GM19372 (cell line): Measurements from ENCODE around the gene RTP2.

ENCODE experiments used
- ATAC-seq: cut with Tn5 transposase; IDR thresholded peaks from one replicate; pipeline ENCODE4 v1.9.1; 2021; ENCODE audit warnings: mild to moderate bottlenecking, low read depth, moderate library complexity; ENCODE audit not compliant: unreplicated experiment

RTP2 gene

GRCh38 chr3:187677604-187678003, 24.8 kb downstream of the RTP2 start:
- ATAC-seq: no peak

- ATAC-seq: no peak
These were observed 29.3 kb downstream of the RTP2 start for GRCh38 chr3:187673012-187673411.

GRCh38 chr3:187669675-187670504, 32.5 kb downstream of the RTP2 start, which contains the start of gene SST:
Gene SST, minus strand, starts transcription at chr3:187670394. Its CDS starts 103 bp downstream, at chr3:187670291.
- ATAC-seq: no peak

GRCh38 chr3:187667526-187667925, 34.8 kb downstream of the RTP2 start:
- ATAC-seq: no peak

GRCh38 chr3:187665764-187666402, 36.5 kb downstream of the RTP2 start:
- ATAC-seq: no peak

GRCh38 chr3:187665010-187665409, 37.3 kb downstream of the RTP2 start:
- ATAC-seq: no peak

GRCh38 chr3:187662848-187663409, 39.4 kb downstream of the RTP2 start:
- ATAC-seq: no peak

GRCh38 chr3:187661267-187661666, 41.1 kb downstream of the RTP2 start:
- no peak for ATAC-seq

GRCh38 chr3:187651282-187651681, 51.1 kb downstream of the RTP2 start:
- no peak for ATAC-seq
